ENCODE measurements around the gene FBXO2.
A peak's percentile ranks its signal among the peaks of the same experiment; 100 is the strongest.

The FBXO2 gene

DNA sequence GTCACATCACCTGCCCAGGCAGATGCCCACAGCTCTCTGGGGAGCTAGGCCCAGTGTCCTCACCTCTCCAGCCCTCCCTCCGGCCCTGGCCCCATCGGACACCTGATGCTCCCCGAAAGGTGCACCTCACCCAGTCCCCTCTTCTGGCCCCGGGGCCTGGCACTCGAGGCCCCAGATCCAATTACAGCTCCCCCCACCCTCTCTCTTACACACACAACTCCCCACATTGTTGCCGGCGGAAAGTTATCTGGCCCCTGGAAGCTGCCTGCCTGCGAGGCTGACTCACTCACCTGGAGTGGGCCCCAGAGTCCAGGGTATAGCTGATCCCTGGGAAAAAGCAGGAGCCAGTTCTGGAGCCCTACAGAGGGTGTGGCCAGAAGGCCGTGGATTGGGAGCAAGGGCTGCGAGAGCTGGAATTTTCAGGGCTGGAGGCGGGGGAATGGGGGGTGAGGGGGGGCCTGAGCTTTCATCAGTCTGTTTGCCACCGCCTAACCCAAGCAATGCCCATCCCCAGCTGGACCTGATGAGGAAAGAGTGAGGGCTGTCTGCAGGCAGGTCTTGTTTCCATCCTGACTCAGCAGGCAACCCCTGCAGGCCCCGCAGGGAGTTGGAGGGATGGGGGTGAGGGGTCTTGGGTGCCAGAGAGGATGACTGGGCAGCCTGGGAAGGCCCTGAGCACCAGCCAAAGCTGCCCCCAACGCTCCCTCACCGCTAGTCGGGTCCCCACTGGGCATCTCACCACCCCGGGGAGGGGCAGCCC, 948 bp downstream of the FBXO2 start:
- DNase-seq (ENCODE audit: low read depth) = no peak

GRCh38 chr1:11652203-11652780, 1.9 kb downstream of the FBXO2 start:
- no peak for DNase-seq (ENCODE audit: low read depth)

GRCh38 chr1:11651017-11651416, 3.2 kb downstream of the FBXO2 start:
- no peak for DNase-seq (ENCODE audit: low read depth)

GRCh38 chr1:11650331-11650991, 3.8 kb downstream of the FBXO2 start:
- DNase-seq (ENCODE audit: low read depth) = no peak

- DNase-seq (ENCODE audit: low read depth) = no peak
These were observed 4.5 kb downstream of the FBXO2 start for GRCh38 chr1:11649624-11650330.

DNA sequence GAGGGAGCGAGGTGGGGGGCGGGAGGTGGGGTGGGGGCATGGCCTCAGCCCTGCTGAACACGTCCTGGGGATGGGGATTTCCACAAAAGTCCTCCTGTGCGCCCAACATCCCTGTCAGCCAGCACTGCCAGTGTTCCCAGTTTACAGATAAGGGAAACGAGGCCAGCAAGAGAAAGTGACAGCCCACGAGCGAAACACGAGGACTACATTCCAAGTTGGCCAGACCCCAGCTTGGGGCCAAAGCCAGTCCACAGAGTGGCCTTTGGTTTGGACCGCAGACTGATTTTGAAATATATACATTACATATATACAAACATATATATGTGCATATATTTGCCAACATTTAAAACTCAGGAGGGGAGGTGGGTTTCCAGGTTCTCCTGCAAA, 5.0 kb downstream of the FBXO2 start:
- no peak for DNase-seq (ENCODE audit: low read depth)

GRCh38 chr1:11648732-11649158, 5.5 kb downstream of the FBXO2 start:
- no peak for DNase-seq (ENCODE audit: low read depth)

DNA sequence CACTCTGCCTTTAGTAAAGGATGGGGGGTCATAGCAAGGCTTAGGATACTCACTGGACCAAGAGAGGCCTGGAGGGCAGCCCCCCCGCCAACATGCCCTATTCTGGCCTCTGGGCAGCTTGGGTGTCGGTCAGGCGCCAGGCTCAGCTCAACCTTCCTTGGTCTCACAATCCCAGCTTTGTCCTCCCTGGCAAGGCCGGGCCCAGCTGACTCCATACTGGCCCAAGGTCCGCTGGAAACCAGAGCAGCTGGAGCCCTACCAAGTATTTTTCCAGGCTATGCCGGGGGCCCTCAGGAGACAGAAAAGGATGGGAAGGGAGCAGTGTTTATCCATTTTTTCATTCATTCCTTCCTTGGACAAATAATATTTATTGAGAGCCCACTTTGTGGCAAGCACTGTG, 6.2 kb downstream of the FBXO2 start:
- no peak for DNase-seq (ENCODE audit: low read depth)

DNA sequence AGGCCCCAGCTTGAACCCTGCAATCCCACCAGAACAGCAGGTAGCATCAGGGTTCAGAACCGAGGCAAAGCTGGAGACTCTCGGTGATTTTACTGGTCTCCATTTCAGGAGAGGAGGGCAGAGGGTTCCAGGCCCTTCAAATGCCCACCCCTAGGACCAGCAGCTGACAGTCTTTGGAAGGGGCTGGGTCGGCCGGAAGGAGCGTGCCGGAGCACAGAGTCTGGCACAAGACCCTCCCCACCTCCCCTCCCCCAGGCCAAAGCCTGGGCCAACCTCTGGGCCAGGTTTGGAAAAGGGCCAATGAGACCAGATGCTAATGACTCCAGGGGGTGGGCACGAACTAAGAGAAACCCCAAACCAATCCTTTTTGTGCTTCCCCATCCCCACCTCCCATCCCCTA, 6.9 kb downstream of the FBXO2 start:
- DNase-seq (ENCODE audit: low read depth) = no peak

- DNase-seq (ENCODE audit: low read depth) = no peak
These were observed 7.9 kb downstream of the FBXO2 start for GRCh38 chr1:11646317-11646716.

- peak; percentile 19 for DNase-seq (ENCODE audit: low read depth)
These were observed 8.5 kb downstream of the FBXO2 start for GRCh38 chr1:11645670-11646265.

DNA sequence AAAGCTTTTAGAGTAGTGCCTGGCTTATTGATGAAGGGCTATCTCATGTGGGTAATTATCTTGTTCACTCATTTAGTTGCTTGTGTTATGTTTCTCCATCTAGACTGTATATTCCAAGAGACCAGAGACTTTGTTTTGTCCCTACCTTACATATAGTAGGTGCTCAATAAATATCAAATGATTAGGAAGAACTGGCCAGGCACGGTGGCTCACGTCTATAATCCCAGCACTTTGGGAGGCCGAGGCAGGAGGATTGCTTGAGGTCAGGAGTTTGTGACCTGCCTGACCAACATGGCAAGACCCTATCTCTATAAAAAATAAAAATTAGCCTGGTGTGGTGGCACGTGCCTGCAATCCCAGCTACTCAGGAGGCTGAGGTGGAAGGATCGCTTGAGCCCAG, 9.0 kb downstream of the FBXO2 start:
- DNase-seq (ENCODE audit: low read depth) = no peak

DNA sequence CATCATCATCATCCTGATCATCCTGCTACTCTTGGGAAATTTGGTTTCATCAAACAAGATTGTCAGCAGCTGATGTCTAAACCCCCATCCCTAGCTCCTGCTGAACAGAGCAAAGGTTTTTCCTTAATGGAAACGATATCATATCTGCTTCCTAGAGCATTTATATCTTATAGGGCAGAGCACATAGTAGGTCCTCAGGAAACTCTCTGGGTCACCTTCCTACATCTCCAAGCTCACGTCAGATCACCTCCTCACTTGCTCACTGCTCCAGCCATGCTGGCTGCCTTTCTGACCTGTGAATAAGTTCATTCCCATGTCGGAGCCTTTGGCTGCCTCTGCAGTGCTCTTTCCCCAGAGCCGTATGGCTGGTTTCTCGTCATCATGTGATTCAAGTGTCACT, 10.4 kb downstream of the FBXO2 start:
- no peak for DNase-seq (ENCODE audit: low read depth)

GRCh38 chr1:11642418-11643017, 11.7 kb downstream of the FBXO2 start:
- DNase-seq (ENCODE audit: low read depth) = peak; percentile 32

- no peak for DNase-seq (ENCODE audit: low read depth)
These were observed 12.4 kb downstream of the FBXO2 start for GRCh38 chr1:11641776-11642305.

- DNase-seq (ENCODE audit: low read depth) = no peak
These were observed 13.3 kb downstream of the FBXO2 start for GRCh38 chr1:11640944-11641343.

GRCh38 chr1:11640101-11640500, 14.1 kb downstream of the FBXO2 start:
- DNase-seq (ENCODE audit: low read depth) = no peak

GRCh38 chr1:11639372-11639771, 14.9 kb downstream of the FBXO2 start:
- no peak for DNase-seq (ENCODE audit: low read depth)

DNA sequence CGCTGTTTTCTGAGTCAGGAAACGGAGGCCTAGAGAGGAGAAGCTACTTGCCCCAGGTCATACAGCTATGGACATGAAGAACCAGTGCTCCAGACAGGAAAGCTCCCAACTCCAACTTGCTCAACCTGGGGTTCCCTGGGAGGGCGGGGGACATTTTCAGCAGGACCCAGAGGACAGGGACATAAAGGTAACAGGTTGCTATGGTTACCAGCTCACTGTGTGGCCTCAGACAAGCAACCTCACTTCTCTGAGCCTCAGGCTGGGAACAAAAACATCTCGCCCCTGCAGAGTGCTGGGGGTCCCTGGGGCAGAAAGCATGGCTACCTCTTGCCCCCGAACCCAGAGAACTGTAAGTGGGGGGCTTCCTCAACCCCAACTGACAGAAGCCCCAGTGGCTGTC, 16.1 kb downstream of the FBXO2 start:
- DNase-seq (ENCODE audit: low read depth) = no peak

DNA sequence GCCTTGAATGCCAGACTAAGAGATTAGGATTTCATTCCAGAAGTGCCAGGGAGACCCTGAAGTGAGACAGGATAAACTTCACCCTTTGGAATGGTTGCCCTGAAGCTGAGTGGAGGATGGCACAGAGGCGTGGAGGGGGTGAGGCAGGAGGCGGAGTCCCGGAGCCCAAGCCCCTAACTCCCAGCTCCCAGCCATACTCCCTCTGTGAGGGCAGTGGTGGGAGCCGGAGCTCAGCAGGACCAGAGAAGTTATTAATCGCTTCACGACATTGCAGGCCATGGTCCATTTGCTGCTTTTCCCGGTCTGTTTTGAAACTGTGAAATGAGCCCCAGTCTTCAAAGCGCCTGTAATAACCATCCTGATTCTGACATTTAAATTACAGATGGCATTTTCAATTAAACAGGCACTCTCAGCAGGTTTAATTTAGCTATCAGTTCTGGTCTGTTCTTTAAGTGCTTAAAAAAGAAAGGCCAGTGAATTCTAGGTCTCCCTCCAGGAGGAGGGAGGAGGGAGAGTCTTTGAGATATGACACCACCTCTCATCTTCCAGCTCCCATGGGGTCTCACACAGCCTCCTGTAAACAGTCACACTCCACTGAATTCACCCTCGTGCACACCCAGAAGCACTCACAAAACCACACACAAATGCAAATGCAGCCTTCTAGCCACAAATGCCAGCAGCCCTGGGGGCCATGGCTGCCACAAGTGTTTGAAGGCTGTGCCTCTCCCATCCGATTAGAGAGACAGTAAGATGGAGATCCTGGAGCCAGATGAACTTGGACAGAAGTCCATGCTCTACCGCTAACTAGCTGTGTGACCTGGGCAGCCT, 19.6 kb downstream of the FBXO2 start:
- DNase-seq (ENCODE audit: low read depth) = no peak

All from HS-5 (cell line).